Esophagus muscularis mucosa (tissue), 4 donors: ENCODE measurements around the gene USP47.

Experiments
- EP300 ChIP-seq: sonication (generic); formaldehyde crosslinking; IDR thresholded peaks from one replicate; pipeline ENCODE4 v1.6.1; 2017; ENCODE audit warnings: antibody characterized with exemption
- POLR2A ChIP-seq: fragments of 450-650 bp; IDR thresholded peaks from one replicate; pipeline ENCODE4 v1.6.1; 2017; ENCODE audit warnings: antibody characterized with exemption, moderate library complexity, mild to moderate bottlenecking, low read depth
- POLR2AphosphoS5 ChIP-seq, 2 donors: sonication (generic); formaldehyde crosslinking; IDR thresholded peaks; one replicate each; pipeline ENCODE4 v1.6.1; 2017; ENCODE audit warnings: antibody characterized with exemption in 2 of 2
- TF ChIP-seq, protein P1 (sequence below), 3 experiments: fragments of 200-600 bp in 2 of 3; fragments of 450-650 bp in 1 of 3; sonication (generic) in 2 of 3; IDR thresholded peaks; one replicate each; pipeline ENCODE4 v1.5.1; 2017 to 2019; ENCODE audit warnings: antibody characterized with exemption in 3 of 3, mild to moderate bottlenecking in 2 of 3, moderate library complexity in 1 of 3

DNA sequence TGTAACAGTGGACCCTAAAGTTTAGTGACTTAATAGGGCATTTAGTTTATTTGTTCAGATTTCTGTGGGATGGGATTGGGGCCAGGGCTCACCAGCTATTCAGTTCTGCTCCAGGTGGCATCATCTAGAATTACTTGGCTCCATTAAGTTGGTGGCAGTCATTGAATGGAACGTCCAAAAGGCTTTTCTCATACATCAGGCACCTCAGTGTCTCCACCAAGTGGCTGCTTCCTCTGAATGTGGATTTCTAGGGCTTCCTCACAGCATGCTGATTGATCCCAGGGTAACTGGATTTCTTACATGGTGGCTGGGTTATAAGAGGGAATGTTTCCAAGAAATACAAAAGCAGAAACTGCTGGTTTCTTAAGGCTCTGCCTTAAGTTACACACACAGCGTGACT is 34.7 kb downstream of the USP47 start:
- TF ChIP-seq, protein P1, sequence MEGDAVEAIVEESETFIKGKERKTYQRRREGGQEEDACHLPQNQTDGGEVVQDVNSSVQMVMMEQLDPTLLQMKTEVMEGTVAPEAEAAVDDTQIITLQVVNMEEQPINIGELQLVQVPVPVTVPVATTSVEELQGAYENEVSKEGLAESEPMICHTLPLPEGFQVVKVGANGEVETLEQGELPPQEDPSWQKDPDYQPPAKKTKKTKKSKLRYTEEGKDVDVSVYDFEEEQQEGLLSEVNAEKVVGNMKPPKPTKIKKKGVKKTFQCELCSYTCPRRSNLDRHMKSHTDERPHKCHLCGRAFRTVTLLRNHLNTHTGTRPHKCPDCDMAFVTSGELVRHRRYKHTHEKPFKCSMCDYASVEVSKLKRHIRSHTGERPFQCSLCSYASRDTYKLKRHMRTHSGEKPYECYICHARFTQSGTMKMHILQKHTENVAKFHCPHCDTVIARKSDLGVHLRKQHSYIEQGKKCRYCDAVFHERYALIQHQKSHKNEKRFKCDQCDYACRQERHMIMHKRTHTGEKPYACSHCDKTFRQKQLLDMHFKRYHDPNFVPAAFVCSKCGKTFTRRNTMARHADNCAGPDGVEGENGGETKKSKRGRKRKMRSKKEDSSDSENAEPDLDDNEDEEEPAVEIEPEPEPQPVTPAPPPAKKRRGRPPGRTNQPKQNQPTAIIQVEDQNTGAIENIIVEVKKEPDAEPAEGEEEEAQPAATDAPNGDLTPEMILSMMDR (IDR thresholded peaks at IDR 0.05): no peak
- no peak for TF ChIP-seq POLR2A
- TF ChIP-seq EP300: no peak
- TF ChIP-seq POLR2AphosphoS5 (IDR thresholded peaks at IDR 0.05): no peak
